ENCODE measurements around the gene MSANTD3. TPM values are rescaled to one million over a fixed set of nuclear protein-coding genes. Genes with fewer than 3 reads are reported as not detected.

MSANTD3 gene
- total and polyA plus RNA-seq, 2 of the 4 experiments (the other 2 are of a cell fraction), result 45.5 to 55.9 TPM

DNA sequence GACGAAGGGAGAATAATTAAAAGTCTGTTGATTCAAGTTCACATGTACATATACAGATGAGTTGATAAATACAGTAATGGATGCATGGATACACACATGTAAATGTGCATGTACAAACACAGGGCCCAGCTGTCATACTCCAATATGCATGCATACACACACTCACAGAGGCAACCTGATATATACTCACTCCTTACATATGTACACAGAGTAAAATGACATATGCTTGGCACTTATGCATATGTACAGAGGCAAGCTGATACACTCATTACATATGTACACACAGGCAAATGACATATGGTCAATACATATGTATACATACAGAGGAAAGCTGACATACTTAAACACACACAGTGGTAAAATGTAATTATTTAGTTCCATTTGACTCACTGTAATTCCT is 38.8 kb downstream of the MSANTD3 start:
- Histone ChIP-seq H3K4me3 (ENCODE audit: insufficient read depth, low read depth, low read length) (no peak overlapping the region), H2BK20ac (ENCODE audit: low read depth, low read length) (no peak overlapping the region), H3K4me2 (ENCODE audit: low read depth, low read length) (no peak overlapping the region), H3K4me1 (ENCODE audit: control insufficient read depth, insufficient read depth, low read length) (no peaks in the 10 kb centered on the region), H4K91ac (ENCODE audit: insufficient read depth, low read depth, low read length) (no peak overlapping the region), H3K9ac (ENCODE audit: low read depth, low read length) (no peak overlapping the region), H4K5ac (ENCODE audit: low read depth, low read length) (no peak overlapping the region), H3K56ac (ENCODE audit: extremely low read depth, insufficient read depth, low read length) (no peak overlapping the region), H3K4ac (ENCODE audit: low read depth, low read length) (no peak overlapping the region), H3K9me3 (ENCODE audit: control insufficient read depth, insufficient read depth, low read length) (no peaks in the 10 kb centered on the region), H4K20me1 (ENCODE audit: insufficient read depth, low read length) (no peaks in the 10 kb centered on the region), H3K27ac (ENCODE audit: insufficient read depth, low read length) (no peak overlapping the region), H2BK15ac (ENCODE audit: low read depth, low read length) (no peak overlapping the region), H3K14ac (replicated peaks; ENCODE audit: low read depth, low read length) (no peak overlapping the region), H3K18ac (ENCODE audit: low read depth, low read length) (no peak overlapping the region), H4K8ac (ENCODE audit: low read depth in 2 of 2, low read length in 2 of 2) (no peak overlapping the region), H3K9me1 (ENCODE audit: insufficient read depth, low read length) (peaks cover 3% of the 10 kb centered on the region; the same call in 1 of the 2 replicates), H2AK9ac (replicated peaks; ENCODE audit: low read depth, low read length, poor library complexity) (no peak overlapping the region), H3K79me1 (ENCODE audit: low read depth in 1 of 2, low read length in 2 of 2) (peaks cover 11 to 23% of the 10 kb centered on the region in 2 experiments), H3K23ac (ENCODE audit: low read depth, low read length) (no peak overlapping the region), H2AFZ (replicated peaks; ENCODE audit: low read length, poor library complexity) (no peak overlapping the region), H2AK5ac (ENCODE audit: low read depth, low read length) (no peak overlapping the region), H3K27me3 (ENCODE audit: control insufficient read depth, insufficient read depth, low read length) (no peaks in the 10 kb centered on the region), H3K36me3 (ENCODE audit: control insufficient read depth, insufficient read depth, low read length) (no peaks in the 10 kb centered on the region), H2BK5ac (ENCODE audit: low read depth, low read length, poor library complexity, severe bottlenecking) (no peak overlapping the region), H2BK120ac (ENCODE audit: low read depth, low read length) (no peak overlapping the region)
- no CpG with 5 or more reads among the region's 1 CpG for WGBS, 2 experiments (ENCODE audit: extremely low coverage in 2 of 2, insufficient read length in 1 of 2)
- DNase-seq (no peak), ATAC-seq (ENCODE audit: low read depth) (no peak)
- ChIA-PET POLR2A (ENCODE audit: unreplicated experiment) (no interaction called here), CTCF (no interaction called here)
- TF ChIP-seq SMC3 (IDR thresholded peaks at IDR 0.05; ENCODE audit: low read depth, low read length), result no peak
- no peak for TF ChIP-seq MAFK (IDR thresholded peaks at IDR 0.05; ENCODE audit: low read depth, low read length)
- in situ Hi-C loops (cut with MboI; ENCODE audit: low sequenced_read_pairs) (no loop called here), dilution Hi-C loops (cut with HindIII; ENCODE audit: low sequenced_read_pairs, unreplicated experiment) (no loop called here), intact Hi-C loops (cut with micrococcal nuclease) (no loop called here)
- BruUV-seq (replicated peaks), result no TSS peak
